NCI-H526 (cell line): ENCODE data around the gene DPF3.

Source experiments
- DNase-seq, 2 experiments: peaks; one replicate each; lab custom pipeline; 2025; lab: John Stamatoyannopoulos, UW

DPF3 gene

DNA sequence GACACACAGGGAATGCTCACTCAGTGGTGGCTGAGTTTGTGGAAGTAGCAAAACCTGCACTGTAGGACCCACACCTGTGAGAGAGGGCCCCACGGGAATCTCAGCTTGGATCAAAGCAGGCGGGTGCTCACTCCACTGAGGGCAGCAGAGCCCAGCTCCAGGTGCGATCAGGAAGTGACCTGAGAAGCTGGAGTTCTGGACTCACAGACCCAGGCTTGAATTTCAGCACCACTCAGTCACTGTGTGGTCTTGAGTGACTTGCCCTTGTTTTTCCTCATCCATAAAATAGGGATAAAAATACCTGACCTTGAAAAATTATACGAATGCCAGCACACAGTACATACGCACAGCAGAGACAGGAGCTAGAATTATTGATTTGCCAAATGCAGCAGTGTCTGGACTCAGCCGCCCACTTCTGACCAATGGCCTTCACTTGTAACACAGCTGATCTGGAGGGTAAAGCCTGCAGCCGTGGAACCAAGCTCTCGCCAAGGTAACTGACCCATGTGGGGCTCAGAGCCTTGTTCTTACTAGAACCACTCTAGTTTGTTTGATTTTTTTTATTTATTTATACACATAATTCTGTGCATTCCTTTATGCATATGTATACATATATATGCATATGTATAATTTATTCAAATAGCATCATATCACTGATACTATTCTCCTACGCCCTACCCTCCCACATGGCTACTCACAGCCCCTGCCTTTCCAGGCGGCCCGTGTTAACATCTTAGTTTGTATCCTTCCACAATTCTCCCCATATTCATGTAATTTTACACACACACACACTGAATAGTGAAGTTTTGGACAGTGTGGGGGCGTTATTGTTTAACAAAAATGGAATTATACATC lies 53.9 kb downstream of the DPF3 start:
- DNase-seq, result no peak

- no peak for DNase-seq
Observed at GRCh38 chr14:72839351-72839750, 54.5 kb downstream of the DPF3 start.

DNA sequence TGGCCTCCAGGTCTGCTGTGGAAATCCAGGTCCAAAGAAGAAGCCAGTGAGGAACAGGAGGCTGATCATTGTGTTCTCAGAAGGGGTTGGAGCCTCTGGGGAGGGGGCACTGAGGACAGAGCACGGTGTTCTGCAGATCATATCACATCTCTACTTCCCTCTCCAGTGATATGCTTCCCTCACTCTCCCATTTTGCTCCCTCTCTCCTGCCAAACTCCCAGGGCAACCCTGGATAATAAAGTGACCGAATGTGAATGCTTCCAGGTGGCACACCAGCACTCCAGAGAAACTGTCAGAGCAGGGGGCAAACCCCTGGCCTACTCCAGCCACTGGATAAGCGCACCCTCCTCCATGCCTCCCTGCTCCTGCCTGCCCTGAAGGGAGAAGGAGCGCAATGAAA lies 57.8 kb downstream of the DPF3 start:
- DNase-seq, result no peak

GRCh38 chr14:72833174-72833573 lies 60.7 kb downstream of the DPF3 start:
- DNase-seq, result no peak

GRCh38 chr14:72830786-72831594 lies 62.9 kb downstream of the DPF3 start:
- no peak for DNase-seq

GRCh38 chr14:72830356-72830755 lies 63.5 kb downstream of the DPF3 start:
- no peak for DNase-seq

DNA sequence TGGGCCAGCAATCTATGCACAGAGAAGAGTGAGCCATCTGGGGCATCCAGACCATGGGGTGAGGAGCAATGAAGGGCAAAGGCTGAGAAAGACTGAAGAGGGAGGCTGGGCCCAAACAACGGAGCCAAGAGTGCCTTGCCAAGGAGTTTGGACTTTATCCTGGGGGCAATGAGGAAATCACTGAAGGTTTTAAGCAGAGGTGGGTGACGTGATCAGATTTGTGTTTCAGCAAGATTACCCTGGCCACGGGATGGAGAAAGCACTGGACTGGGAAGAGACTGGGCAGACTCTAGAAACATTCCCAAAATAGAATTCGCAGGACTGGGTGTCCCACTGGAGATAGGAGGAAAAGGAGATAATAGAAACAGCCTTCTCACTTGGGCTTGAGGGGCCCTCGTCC lies 65.3 kb downstream of the DPF3 start:
- DNase-seq, result no peak

DNA sequence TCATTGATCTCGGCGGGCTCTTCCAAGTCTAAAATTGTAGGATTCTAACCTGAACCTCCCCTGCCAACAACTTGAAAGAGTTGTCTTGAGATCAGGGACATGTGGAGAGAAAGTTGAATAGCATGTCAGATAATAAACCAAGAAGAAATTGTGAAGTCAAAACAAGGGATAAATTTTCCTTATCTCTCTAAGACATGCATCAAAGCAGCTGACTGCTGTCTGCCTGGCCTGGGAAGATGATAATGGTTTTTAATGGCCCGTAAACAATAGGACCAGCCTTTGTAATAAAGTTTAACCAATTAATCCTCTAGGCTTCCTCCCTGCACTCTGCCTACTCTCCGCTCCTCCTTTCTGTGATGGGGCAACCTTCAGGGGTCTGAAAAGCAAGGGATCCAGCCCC lies 67.9 kb downstream of the DPF3 start:
- DNase-seq, result no peak

DNA sequence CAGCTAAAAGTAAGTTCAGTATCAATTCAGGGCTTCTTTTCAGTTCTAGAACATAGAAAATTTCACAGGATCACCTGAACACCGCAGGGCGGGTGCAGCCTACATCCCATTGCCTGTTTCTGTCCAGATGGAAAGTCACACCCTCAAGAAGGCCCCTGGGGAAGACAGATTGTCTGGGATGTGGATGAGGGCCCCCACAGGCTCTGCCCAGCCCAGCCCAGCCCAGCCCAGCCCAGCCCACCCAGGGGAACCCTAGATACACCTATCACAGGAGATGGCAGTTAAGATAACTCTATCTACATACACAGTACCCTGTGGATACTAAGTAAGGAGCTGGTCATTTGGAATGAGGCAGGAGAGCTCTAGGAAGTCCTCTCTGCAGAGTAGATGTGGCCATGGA lies 68.4 kb downstream of the DPF3 start:
- no peak for DNase-seq

GRCh38 chr14:72824051-72824450 lies 69.8 kb downstream of the DPF3 start:
- DNase-seq, result no peak

DNA sequence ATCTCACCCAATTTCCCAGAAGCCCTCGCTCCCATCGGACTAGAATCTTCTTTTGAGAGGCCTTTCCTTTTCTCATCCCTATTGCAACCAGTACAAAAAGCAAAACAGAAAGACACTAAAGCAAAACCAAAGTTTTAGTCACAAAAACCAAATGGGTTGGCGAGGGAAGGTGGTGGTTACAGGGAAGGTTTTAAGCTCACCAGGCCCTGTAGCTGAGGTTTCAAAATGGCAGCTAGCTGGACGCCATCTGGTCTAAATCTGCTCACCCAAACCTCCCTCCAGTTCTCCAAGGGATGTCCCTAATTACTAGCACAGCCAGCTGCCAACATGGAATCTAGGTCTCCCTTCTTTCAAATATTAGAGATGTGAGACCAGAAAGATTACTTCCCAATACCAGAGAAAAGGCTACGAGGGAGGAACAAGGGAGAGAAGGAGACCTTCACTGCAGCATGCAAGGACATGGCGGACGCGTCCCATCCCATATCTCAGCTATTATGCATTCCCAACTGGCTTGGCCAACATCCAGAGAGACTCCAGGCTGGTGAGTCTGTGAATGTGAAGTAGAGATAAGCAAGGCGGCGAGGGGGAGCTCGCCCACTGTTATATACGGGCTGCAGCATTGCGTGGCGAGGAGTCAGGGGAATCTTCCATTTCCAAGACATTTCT lies 70.8 kb downstream of the DPF3 start:
- no peak for DNase-seq

DNA sequence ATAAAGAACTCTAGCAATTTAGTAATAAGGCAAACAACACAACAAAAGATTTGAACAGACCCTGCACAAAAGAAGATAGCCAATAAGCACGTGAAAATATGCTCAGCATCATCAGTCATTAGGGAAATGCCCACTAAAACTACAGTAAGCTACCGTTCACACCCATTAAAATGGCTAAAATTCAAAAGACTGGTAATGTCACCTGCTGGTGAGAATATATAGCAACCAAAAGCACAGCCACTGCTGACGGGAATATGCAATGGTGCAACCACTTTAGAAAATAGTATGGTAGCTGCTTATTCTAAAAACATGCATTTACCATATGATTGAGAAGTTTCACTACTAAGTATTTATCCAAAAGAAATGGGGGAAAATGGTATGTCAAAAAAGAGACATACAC lies 74.9 kb downstream of the DPF3 start:
- no peak for DNase-seq

- DNase-seq, result no peak
Observed at GRCh38 chr14:72816287-72816686, 77.6 kb downstream of the DPF3 start.

- no peak for DNase-seq
Observed at GRCh38 chr14:72815430-72815829, 78.5 kb downstream of the DPF3 start.

GRCh38 chr14:72812292-72812851 lies 81.5 kb downstream of the DPF3 start:
- no peak for DNase-seq

DNA sequence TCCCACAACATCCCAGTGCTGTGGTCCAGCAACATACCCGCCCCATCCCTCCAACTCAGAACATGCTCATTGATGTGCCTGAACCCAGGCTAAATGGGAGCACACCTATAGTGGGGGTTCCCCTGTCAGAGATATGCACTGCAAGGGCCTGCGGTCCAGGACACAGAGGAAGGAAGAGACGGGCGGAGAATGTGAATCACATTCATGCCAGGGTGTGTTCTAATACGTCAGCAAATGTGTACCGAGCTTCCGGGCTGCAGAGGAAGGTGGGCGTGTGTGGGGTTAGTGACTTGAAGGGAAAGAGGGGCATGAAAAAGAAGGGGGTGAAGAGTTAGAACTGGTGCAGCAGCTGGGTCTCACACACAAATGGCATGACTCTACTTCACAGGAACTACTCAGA lies 83.7 kb downstream of the DPF3 start:
- no peak for DNase-seq

DNA sequence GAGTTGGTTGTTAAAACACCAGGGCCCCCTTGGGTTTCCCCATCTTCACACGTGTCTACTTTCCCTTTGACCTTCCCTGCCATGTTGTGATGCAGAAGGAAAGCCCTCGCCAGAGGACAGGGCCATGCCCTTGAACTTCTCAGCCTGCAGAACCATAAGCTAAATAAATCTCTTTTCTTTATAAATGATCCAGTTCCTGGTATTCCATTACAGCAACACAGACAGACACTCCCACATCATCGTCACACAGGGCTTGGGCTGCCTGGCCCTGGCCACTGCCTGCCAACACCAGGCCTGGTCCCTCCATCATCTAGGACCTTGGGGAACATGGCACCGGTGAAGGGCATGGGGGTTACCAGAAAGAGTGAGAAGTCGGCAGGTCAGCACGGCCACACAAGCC lies 84.8 kb downstream of the DPF3 start:
- DNase-seq, result no peak

- DNase-seq, result no peak
Observed at GRCh38 chr14:72808564-72808963, 85.3 kb downstream of the DPF3 start.

DNA sequence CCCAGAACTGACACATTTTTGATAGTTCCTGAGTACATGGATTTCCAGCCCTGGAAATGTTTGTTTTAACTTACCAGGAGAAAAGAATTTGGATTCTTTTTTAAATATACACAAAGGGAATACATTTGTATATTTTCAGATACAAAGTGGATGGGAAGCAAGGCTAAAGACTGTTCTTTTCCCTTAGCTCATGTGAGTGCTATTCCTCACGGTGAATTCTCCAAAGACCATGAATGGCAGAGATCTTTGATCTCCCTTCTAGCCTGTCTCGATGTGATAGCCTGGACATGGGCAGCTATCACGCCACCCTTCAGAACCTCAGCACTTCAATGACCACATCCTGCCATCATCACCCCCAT lies 91.3 kb downstream of the DPF3 start:
- DNase-seq, result no peak

- DNase-seq, result no peak
Observed at GRCh38 chr14:72801836-72802587, 91.9 kb downstream of the DPF3 start.

DNA sequence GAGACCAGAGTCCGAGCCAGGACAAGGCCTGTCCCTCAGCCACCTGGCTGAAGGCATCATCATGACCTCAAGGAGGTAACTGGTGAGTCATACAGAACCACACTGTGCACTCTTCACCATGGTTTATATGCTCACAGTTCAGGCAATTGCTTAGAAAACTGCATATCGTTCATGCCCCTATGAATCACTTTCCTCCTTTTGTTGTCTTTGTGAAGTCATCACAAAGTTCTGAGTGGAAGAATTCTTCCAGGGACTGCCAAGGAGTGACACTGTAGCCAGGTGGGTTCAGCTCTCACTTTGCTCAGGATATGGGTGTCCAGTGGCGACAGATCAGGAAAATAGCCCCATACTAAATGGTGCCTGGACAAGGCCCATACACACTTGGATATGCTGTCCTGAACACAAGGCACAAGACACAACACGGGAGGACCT lies 92.5 kb downstream of the DPF3 start:
- no peak for DNase-seq

DNA sequence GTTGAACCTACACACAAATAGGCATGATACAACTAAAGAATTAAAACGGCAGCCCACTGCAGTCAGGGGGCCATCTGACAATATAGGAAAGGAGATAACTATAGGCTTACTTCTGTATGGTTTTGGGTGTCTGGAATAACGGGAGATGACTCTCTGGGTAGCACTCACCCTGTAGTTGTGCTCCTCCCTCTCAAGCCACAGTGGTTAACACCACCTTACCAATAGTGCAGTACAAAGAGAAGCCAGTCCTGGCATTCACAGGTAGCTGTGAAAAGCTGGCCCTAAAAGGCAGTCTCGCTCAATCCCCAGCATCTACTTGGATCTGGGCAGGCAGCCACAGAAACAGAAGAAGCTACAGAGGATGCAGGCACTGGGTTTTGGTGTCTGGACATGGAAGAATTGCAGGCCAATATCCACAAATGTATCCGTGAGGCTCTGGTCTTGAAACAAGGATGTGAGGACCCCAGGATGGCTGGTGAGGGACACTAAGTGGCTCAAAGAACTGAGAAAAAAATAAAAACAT lies 93.0 kb downstream of the DPF3 start:
- DNase-seq, result no peak
